DOHH2 (cell line): Measurements from ENCODE around the gene SCNM1.

Experiments used
- EZH2phosphoT487 ChIP-seq: fragments of 200-600 bp; sonication (generic); IDR thresholded peaks from 2 replicates; pipeline ENCODE4 v1.6.1; 2017; ENCODE audit warnings: borderline replicate concordance, mild to moderate bottlenecking, antibody characterized with exemption, low read length, moderate library complexity, mixed read lengths
- TF ChIP-seq, protein P1 (sequence below): fragments of 200-600 bp; sonication (generic); IDR thresholded peaks from one replicate; pipeline ENCODE4 v1.5.1; 2014; ENCODE audit warnings: antibody characterized with exemption, mild to moderate bottlenecking, low read depth, low read length; ENCODE audit not compliant: poor library complexity, severe bottlenecking

DNA sequence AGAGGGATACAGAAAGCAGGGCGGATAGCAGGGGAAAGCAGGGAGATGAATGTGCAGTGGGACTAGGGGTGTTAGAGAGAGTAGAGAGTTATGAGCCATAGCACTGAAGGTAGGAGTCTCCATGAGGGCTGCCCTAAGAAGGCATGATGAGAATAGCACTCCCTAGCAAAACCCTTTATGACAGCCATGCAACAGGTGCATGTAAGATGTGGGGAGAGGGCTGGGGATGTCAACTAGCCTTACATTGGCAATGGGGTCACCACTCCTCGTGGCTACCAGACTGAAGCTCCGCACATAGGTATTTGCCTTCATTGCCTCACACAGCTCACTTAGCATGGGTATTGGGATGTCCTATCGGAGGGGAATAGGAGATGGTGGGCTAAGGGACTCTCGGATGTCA lies 5.2 kb downstream of the SCNM1 start:
- TF ChIP-seq, protein P1, sequence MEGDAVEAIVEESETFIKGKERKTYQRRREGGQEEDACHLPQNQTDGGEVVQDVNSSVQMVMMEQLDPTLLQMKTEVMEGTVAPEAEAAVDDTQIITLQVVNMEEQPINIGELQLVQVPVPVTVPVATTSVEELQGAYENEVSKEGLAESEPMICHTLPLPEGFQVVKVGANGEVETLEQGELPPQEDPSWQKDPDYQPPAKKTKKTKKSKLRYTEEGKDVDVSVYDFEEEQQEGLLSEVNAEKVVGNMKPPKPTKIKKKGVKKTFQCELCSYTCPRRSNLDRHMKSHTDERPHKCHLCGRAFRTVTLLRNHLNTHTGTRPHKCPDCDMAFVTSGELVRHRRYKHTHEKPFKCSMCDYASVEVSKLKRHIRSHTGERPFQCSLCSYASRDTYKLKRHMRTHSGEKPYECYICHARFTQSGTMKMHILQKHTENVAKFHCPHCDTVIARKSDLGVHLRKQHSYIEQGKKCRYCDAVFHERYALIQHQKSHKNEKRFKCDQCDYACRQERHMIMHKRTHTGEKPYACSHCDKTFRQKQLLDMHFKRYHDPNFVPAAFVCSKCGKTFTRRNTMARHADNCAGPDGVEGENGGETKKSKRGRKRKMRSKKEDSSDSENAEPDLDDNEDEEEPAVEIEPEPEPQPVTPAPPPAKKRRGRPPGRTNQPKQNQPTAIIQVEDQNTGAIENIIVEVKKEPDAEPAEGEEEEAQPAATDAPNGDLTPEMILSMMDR = no peak
- no peak for TF ChIP-seq EZH2phosphoT487
